ENCODE results near the gene BLOC1S1. TPM values are rescaled to one million over a fixed set of nuclear protein-coding genes. Genes with fewer than 3 reads are reported as not detected.
A peak's percentile ranks its signal among the peaks of the same experiment; 100 is the strongest.

The BLOC1S1 gene
- total and polyA plus RNA-seq, 8 donors = 12.8 to 451 (median 239) TPM

- intact Hi-C loops (cut with DNase I; ENCODE audit: low total_unique reads) = loop anchor here (5.0 to 10.0 kb wide), 2 partner anchors 50 to 193 kb away; no protein-coding TSS in a partner anchor
- peaks cover 0 to 38% (median 0%) of the 10 kb centered on the region in 3 donors for H3K27me3 ChIP-seq
- peaks cover 0 to 10% (median 6%) of the 10 kb centered on the region in 4 donors for H3K36me3 ChIP-seq
- no peaks in the 10 kb centered on the region for H3K9me3 ChIP-seq
- TF ChIP-seq POLR2A (IDR thresholded peaks at IDR 0.05) (no peak), CTCF (IDR thresholded peaks at IDR 0.05) (no peak), POLR2AphosphoS5 (IDR thresholded peaks at IDR 0.05) (no peak), EP300 (IDR thresholded peaks at IDR 0.05) (no peak)
- no peak for DNase-seq
- H3K4me3 ChIP-seq = peak overlapping the region; percentile 59 to 74 (median 61)
- peak overlapping the region in 3 of 5 donors; percentile 16 to 79 (median 62) for H3K27ac ChIP-seq
- H3K4me1 ChIP-seq = peaks cover 14 to 39% (median 38%) of the 10 kb centered on the region in 4 donors
- 18 to 27% (median 24%) methylated on average over 11 of the region's 11 CpGs for WGBS, 5 donors
Measured at GRCh38 chr12:55744340-55745030, 28.6 kb downstream of the BLOC1S1 start.

- intact Hi-C loops (cut with DNase I; ENCODE audit: low total_unique reads) = loop anchor here (10.0 kb wide), 1 partner anchor 49 kb away; no protein-coding TSS in a partner anchor
- Histone ChIP-seq H3K36me3 (peaks cover 0 to 17% (median 10%) of the 10 kb centered on the region in 4 donors), H3K4me3 (peak overlapping the region in 1 of 4 donors; percentile 11), H3K27me3 (peaks cover 0 to 38% (median 0%) of the 10 kb centered on the region in 3 donors), H3K9me3 (no peaks in the 10 kb centered on the region), H3K27ac (peak overlapping the region in 4 of 5 donors; percentile 4 to 79 (median 38)), H3K4me1 (peaks cover 14 to 39% (median 38%) of the 10 kb centered on the region in 4 donors)
- peak in 1 of 2 donors; percentile 81 for DNase-seq
- WGBS, 5 donors = 24 to 32% (median 26%) methylated on average over 9 to 13 of the region's 13 CpGs
- no peak for TF ChIP-seq CTCF (IDR thresholded peaks at IDR 0.05)
- no peak for TF ChIP-seq POLR2A (IDR thresholded peaks at IDR 0.05)
- no peak for TF ChIP-seq POLR2AphosphoS5 (IDR thresholded peaks at IDR 0.05)
- TF ChIP-seq EP300 (IDR thresholded peaks at IDR 0.05) = no peak
Measured at GRCh38 chr12:55745361-55746173, 29.7 kb downstream of the BLOC1S1 start.

- Histone ChIP-seq H3K27ac (peak overlapping the region in 4 of 5 donors; percentile 4 to 79 (median 38)), H3K4me1 (peaks cover 14 to 39% (median 38%) of the 10 kb centered on the region in 4 donors), H3K27me3 (peaks cover 0 to 38% (median 0%) of the 10 kb centered on the region in 3 donors), H3K36me3 (peaks cover 0 to 25% (median 18%) of the 10 kb centered on the region in 4 donors), H3K9me3 (no peaks in the 10 kb centered on the region), H3K4me3 (no peak overlapping the region)
- no peak for TF ChIP-seq CTCF (IDR thresholded peaks at IDR 0.05)
- no peak for TF ChIP-seq POLR2A (IDR thresholded peaks at IDR 0.05)
- no peak for TF ChIP-seq POLR2AphosphoS5 (IDR thresholded peaks at IDR 0.05)
- no peak for TF ChIP-seq EP300 (IDR thresholded peaks at IDR 0.05)
- intact Hi-C loops (cut with DNase I; ENCODE audit: low total_unique reads) = loop anchor here (10.0 kb wide), 1 partner anchor 48 kb away; no protein-coding TSS in a partner anchor
- 34 to 45% (median 41%) methylated on average over 3 of the region's 3 CpGs for WGBS, 5 donors
- no peak for DNase-seq
Measured at GRCh38 chr12:55746174-55746912, 30.5 kb downstream of the BLOC1S1 start.

- no peak for TF ChIP-seq EP300 (IDR thresholded peaks at IDR 0.05)
- no peak for TF ChIP-seq CTCF (IDR thresholded peaks at IDR 0.05)
- no peak for TF ChIP-seq POLR2AphosphoS5 (IDR thresholded peaks at IDR 0.05)
- TF ChIP-seq POLR2A (IDR thresholded peaks at IDR 0.05) = no peak
- DNase-seq = no peak
- Histone ChIP-seq H3K4me1 (peaks cover 14 to 39% (median 38%) of the 10 kb centered on the region in 4 donors), H3K27ac (peak overlapping the region in 1 of 5 donors; percentile 0), H3K9me3 (no peaks in the 10 kb centered on the region), H3K27me3 (peaks cover 0 to 34% (median 0%) of the 10 kb centered on the region in 3 donors), H3K36me3 (peaks cover 0 to 30% (median 23%) of the 10 kb centered on the region in 4 donors), H3K4me3 (no peak overlapping the region)
- intact Hi-C loops (cut with DNase I; ENCODE audit: low total_unique reads) = loop anchor here (10.0 kb wide), 1 partner anchor 48 kb away; no protein-coding TSS in a partner anchor
Measured at GRCh38 chr12:55746913-55747231, 31.0 kb downstream of the BLOC1S1 start.
